Loucy (cell line): Measurements from ENCODE around the gene PEX16.

Experiments used
- CTCF ChIP-seq: fragments of 200-600 bp; sonication (generic); conservative IDR thresholded peaks from 2 replicates; pipeline ENCODE4 v1.5.1; 2014; ENCODE audit warnings: mild to moderate bottlenecking, antibody characterized with exemption, low read length
- EZH2phosphoT487 ChIP-seq: fragments of 200-600 bp; IDR thresholded peaks from 2 replicates; pipeline ENCODE4 v1.6.1; 2018; ENCODE audit warnings: antibody characterized with exemption, mild to moderate bottlenecking, moderate library complexity, borderline replicate concordance

GRCh38 chr11:45869551-45869950 lies 48.1 kb downstream of the PEX16 start:
- TF ChIP-seq CTCF (no peak), EZH2phosphoT487 (no peak)
